GM06990 (cell line): ENCODE data around the gene XK.

ENCODE experiments used
- DNase-seq: peaks from one replicate; pipeline ENCODE4 v3.0.0-alpha.2; 2011; ENCODE audit not compliant: insufficient read length; ENCODE audit errors: extremely low read depth
- H3K27me3 ChIP-seq: replicated peaks from 2 replicates; pipeline ENCODE4 v1.6.0; 2011; ENCODE audit warnings: low read length; ENCODE audit not compliant: control insufficient read depth, insufficient read depth
- H3K36me3 ChIP-seq: 2 replicates; pipeline ENCODE4 v1.5.1; 2011; ENCODE audit warnings: low read length; ENCODE audit not compliant: control insufficient read depth, insufficient read depth
- H3K4me3 ChIP-seq: replicated peaks from 2 replicates; pipeline ENCODE4 v1.5.1; 2011; ENCODE audit warnings: low read depth, mild to moderate bottlenecking, control low read depth, low read length
- CTCF ChIP-seq: IDR thresholded peaks from 2 replicates; pipeline ENCODE4 v1.5.1; 2011; ENCODE audit warnings: low read length, control low read depth, mild to moderate bottlenecking, inconsistent platforms; ENCODE audit not compliant: insufficient read depth, poor library complexity, severe bottlenecking

XK gene

DNA sequence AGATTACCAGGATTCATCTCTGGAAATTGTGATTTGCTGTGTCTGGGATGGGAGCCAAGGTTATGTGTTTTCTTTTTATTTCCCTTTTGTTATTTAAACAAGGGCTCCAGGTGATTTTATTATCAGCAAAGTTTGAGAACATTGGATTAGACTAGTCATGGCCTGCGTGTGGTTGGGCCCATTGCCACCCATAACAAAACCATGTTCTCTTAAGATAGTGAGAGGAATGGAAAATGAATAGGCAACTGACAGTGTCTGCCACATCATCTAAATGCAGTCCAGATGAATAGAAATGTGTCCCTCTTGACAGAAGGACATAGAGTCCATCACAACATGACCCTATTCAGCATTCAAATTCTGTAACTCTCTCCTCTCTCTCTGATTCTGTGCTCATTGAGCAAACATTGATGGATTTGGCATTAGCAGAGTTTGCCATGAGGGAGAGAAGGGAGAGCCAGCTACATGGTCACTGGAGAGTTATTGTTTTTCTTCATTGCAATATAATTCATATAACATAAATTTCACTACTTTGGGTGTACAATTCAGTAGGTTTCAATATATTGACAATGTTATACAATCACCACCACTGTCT is 11.7 kb downstream of the XK start:
- H3K36me3 ChIP-seq, result no peaks in the 10 kb centered on the region
- H3K4me3 ChIP-seq, result no peak overlapping the region
- no peak for TF ChIP-seq CTCF
- DNase-seq, result no peak
- H3K27me3 ChIP-seq, result no peaks in the 10 kb centered on the region

DNA sequence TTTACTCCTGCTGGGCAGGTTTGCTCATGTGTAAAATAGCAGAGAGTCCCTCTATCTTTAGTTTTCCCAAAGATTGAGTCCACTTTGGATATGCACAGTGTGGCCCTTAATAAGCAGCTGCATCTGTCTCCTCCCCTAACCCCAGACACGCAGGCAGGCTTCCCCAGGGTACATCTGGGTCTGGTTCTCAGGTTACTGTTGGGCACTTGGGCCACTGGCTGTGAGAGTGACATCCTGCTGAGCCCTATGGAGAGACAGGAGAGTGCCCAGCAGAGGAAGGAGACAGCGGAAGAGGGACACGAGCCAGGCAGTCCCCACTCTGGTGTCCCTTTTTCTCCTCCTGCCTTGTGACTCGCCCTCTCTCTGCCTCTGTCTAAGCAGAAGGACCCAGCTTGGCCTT is 16.0 kb downstream of the XK start:
- no peak for DNase-seq
- Histone ChIP-seq H3K4me3 (no peak overlapping the region), H3K36me3 (no peaks in the 10 kb centered on the region), H3K27me3 (no peaks in the 10 kb centered on the region)
- TF ChIP-seq CTCF, result no peak

- H3K27me3 ChIP-seq, result no peaks in the 10 kb centered on the region; the same call in 1 of the 2 replicates
- no peak for TF ChIP-seq CTCF
- no peaks in the 10 kb centered on the region for H3K36me3 ChIP-seq
- DNase-seq, result no peak
- no peak overlapping the region for H3K4me3 ChIP-seq
Measured at GRCh38 chrX:37711991-37712390, 26.4 kb downstream of the XK start.

DNA sequence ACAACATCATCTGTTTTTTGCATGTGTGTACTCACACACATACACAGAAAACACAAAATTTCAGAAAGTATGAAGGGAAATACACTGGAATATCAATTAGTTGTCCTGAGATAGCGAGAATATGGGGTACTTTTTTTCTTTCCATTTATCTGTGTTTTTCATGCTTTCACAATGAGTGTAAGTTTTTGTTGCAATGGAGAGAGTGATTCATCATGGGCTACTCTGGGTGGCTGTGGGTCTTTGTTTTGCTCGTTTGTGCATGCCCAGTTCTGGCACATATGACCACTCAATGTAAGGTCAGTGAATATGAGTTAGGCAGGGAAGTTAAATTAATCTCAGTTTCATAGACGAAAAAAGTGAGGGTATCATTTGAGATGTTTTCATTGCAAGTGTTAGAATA is 26.9 kb downstream of the XK start:
- Histone ChIP-seq H3K36me3 (no peaks in the 10 kb centered on the region), H3K4me3 (no peak overlapping the region), H3K27me3 (no peaks in the 10 kb centered on the region; the same call in 1 of the 2 replicates)
- TF ChIP-seq CTCF, result no peak
- DNase-seq, result no peak

DNA sequence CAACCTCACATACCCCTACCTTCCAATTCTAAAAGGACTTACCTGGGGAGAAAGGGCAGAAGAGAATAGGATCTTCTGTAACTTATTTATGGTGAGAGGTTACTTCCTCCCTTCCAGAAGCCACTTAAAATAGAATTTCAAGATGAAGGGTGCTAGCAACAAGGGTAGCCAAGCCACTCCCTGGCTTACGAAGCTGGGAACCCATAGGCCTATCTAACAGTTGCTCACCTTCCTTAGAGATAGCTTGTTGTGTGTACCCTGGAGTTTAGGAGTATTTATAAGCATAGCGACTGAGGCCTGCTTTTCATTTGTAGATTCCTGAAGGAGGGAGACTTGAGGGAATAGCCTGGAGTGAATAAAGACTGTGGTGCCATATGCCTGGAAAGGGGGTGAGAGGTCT is 28.9 kb downstream of the XK start:
- TF ChIP-seq CTCF, result no peak
- no peak for DNase-seq
- Histone ChIP-seq H3K4me3 (no peak overlapping the region), H3K36me3 (no peaks in the 10 kb centered on the region), H3K27me3 (no peaks in the 10 kb centered on the region; the same call in 1 of the 2 replicates)

DNA sequence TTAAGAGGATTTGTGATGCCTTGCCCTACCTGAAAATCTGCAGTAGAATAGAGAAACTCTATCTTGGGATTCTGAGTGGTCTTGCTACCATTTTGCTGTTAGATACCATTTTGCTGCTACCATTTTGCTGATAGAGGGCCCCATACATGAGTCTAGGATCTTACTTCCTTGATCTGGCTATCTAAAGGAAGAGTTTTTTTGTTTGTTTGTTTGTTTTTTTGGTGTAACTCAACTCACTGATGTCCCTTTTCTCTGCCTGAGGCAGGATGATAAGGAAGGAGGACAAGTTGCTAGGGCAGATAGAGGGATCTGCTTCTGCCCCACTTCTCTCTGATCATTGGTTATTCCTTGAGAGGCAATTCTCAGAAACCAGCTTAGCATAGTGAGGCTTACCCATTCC is 31.0 kb downstream of the XK start:
- no peak for DNase-seq
- Histone ChIP-seq H3K36me3 (no peaks in the 10 kb centered on the region), H3K27me3 (no peaks in the 10 kb centered on the region), H3K4me3 (no peak overlapping the region)
- TF ChIP-seq CTCF, result no peak
